ENCODE results near the gene KLK13.
A peak's percentile ranks its signal among the peaks of the same experiment; 100 is the strongest.

Gene KLK13

GRCh38 chr19:51091895-51092873, 27.3 kb upstream of the KLK13 start:
- peak; percentile 87 for DNase-seq

GRCh38 chr19:51091126-51091525, 26.2 kb upstream of the KLK13 start:
- no peak for DNase-seq

- DNase-seq = no peak
Observed at GRCh38 chr19:51090471-51090870, 25.6 kb upstream of the KLK13 start.

- DNase-seq = no peak
Observed at GRCh38 chr19:51089786-51090185, 24.9 kb upstream of the KLK13 start.

- DNase-seq = peak; percentile 45
Observed at GRCh38 chr19:51086153-51086850, 21.4 kb upstream of the KLK13 start.

GRCh38 chr19:51084505-51084904, 19.6 kb upstream of the KLK13 start:
- no peak for DNase-seq

- DNase-seq = no peak
Observed at GRCh38 chr19:51083783-51084182, 18.9 kb upstream of the KLK13 start.

- DNase-seq = no peak
Observed at GRCh38 chr19:51083181-51083580, 18.3 kb upstream of the KLK13 start.

- no peak for DNase-seq
Observed at GRCh38 chr19:51082611-51083010, 17.7 kb upstream of the KLK13 start, which contains the start of gene KLK14. TSS of gene KLK14 (minus strand) at chr19:51082887. CDS start at chr19:51082614, 273 bp downstream.

GRCh38 chr19:51081476-51081875, 16.6 kb upstream of the KLK13 start:
- DNase-seq = no peak

GRCh38 chr19:51079481-51080110, 14.7 kb upstream of the KLK13 start:
- DNase-seq = no peak

GRCh38 chr19:51078731-51079130, 13.8 kb upstream of the KLK13 start:
- DNase-seq = no peak

- DNase-seq = no peak
Observed at GRCh38 chr19:51078104-51078503, 13.2 kb upstream of the KLK13 start.

- DNase-seq = no peak
Observed at GRCh38 chr19:51076631-51077213, 11.8 kb upstream of the KLK13 start.

GRCh38 chr19:51075998-51076397, 11.1 kb upstream of the KLK13 start:
- no peak for DNase-seq

- DNase-seq = peak; percentile 76
Observed at GRCh38 chr19:51071095-51071405, 6.2 kb upstream of the KLK13 start.

- DNase-seq = peak; percentile 17
Observed at GRCh38 chr19:51070334-51071094, 5.6 kb upstream of the KLK13 start.

GRCh38 chr19:51066393-51067186, 1.7 kb upstream of the KLK13 start:
- DNase-seq = no peak

GRCh38 chr19:51065221-51065960, 499 bp upstream of the KLK13 start:
- no peak for DNase-seq

GRCh38 chr19:51063664-51064063, 1.2 kb downstream of the KLK13 start:
- no peak for DNase-seq

GRCh38 chr19:51060973-51061372, 3.9 kb downstream of the KLK13 start:
- no peak for DNase-seq

Measured in NCI-H69 (cell line).